ENCODE results near the gene ATP10A.

Gene ATP10A

GRCh38 chr15:25875566-25875965 lies 12.4 kb upstream of the ATP10A start:
- no peak overlapping the region for H3K4me2 ChIP-seq (ENCODE audit: low read depth, low read length)
- H3K27ac ChIP-seq (ENCODE audit: low read length), result no peak overlapping the region
- no peaks in the 10 kb centered on the region for H3K9me2 ChIP-seq (replicated peaks; ENCODE audit: insufficient read depth, low read length)
- no peaks in the 10 kb centered on the region for H4K20me1 ChIP-seq (ENCODE audit: insufficient read depth, low read length)
- DNase-seq, result no peak
- H3K27me3 ChIP-seq (replicated peaks; ENCODE audit: insufficient read depth, low read length), result no peaks in the 10 kb centered on the region
- H3F3A ChIP-seq (ENCODE audit: insufficient read depth, low read length), result no peaks in the 10 kb centered on the region
- no peak for TF ChIP-seq EZH2phosphoT487 (IDR thresholded peaks at IDR 0.05; ENCODE audit: low read length)
- TF ChIP-seq EZH2 (optimal IDR thresholded peaks at IDR 0.05; ENCODE audit: low read depth, low read length), result no peak
- TF ChIP-seq, protein P1, sequence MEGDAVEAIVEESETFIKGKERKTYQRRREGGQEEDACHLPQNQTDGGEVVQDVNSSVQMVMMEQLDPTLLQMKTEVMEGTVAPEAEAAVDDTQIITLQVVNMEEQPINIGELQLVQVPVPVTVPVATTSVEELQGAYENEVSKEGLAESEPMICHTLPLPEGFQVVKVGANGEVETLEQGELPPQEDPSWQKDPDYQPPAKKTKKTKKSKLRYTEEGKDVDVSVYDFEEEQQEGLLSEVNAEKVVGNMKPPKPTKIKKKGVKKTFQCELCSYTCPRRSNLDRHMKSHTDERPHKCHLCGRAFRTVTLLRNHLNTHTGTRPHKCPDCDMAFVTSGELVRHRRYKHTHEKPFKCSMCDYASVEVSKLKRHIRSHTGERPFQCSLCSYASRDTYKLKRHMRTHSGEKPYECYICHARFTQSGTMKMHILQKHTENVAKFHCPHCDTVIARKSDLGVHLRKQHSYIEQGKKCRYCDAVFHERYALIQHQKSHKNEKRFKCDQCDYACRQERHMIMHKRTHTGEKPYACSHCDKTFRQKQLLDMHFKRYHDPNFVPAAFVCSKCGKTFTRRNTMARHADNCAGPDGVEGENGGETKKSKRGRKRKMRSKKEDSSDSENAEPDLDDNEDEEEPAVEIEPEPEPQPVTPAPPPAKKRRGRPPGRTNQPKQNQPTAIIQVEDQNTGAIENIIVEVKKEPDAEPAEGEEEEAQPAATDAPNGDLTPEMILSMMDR (IDR thresholded peaks at IDR 0.05; ENCODE audit: low read length), result no peak
- H3K4me3 ChIP-seq (ENCODE audit: low read length), result no peak overlapping the region
- no peaks in the 10 kb centered on the region for H3K9me3 ChIP-seq (replicated peaks; ENCODE audit: insufficient read depth, low read length)
- no peaks in the 10 kb centered on the region for H3K4me1 ChIP-seq (ENCODE audit: low read length)
- H3K9ac ChIP-seq (ENCODE audit: low read length), result no peak overlapping the region
- no peaks in the 10 kb centered on the region for H3K36me3 ChIP-seq (replicated peaks; ENCODE audit: insufficient read depth, low read length)
- H3K79me2 ChIP-seq (ENCODE audit: low read length), result no peaks in the 10 kb centered on the region
- no peak overlapping the region for H2AFZ ChIP-seq (ENCODE audit: low read length)

DNA sequence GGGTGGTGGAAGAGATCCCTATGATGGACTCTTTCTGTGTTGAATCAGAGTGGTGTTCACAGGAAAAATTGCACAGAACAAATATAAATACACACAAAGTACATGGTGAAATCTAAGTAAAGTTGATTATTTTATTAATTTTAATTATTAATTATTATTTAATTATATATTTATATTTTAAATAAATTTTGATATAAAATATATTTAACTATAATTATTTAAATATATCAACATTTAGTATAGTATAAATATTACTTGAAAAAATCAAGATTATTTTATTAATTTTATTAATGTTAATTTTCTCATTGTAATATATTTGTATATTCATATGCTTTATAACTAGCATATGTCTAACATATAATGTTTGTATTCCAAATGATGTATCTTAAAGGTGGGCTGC lies 11.3 kb upstream of the ATP10A start:
- no peak overlapping the region for H3K9ac ChIP-seq (ENCODE audit: low read length)
- no peaks in the 10 kb centered on the region for H3K79me2 ChIP-seq (ENCODE audit: low read length)
- no peak overlapping the region for H2AFZ ChIP-seq (ENCODE audit: low read length)
- H3K9me2 ChIP-seq (replicated peaks; ENCODE audit: insufficient read depth, low read length), result no peaks in the 10 kb centered on the region
- no peaks in the 10 kb centered on the region for H3K9me3 ChIP-seq (replicated peaks; ENCODE audit: insufficient read depth, low read length)
- H3K27me3 ChIP-seq (replicated peaks; ENCODE audit: insufficient read depth, low read length), result no peaks in the 10 kb centered on the region
- H3K27ac ChIP-seq (ENCODE audit: low read length), result no peak overlapping the region
- TF ChIP-seq, protein P1 (IDR thresholded peaks at IDR 0.05; ENCODE audit: low read length), result no peak
- TF ChIP-seq EZH2phosphoT487 (IDR thresholded peaks at IDR 0.05; ENCODE audit: low read length), result no peak
- no peak for TF ChIP-seq EZH2 (optimal IDR thresholded peaks at IDR 0.05; ENCODE audit: low read depth, low read length)
- no peaks in the 10 kb centered on the region for H3F3A ChIP-seq (ENCODE audit: insufficient read depth, low read length)
- H3K4me1 ChIP-seq (ENCODE audit: low read length), result no peaks in the 10 kb centered on the region
- H3K4me3 ChIP-seq (ENCODE audit: low read length), result no peak overlapping the region
- H3K36me3 ChIP-seq (replicated peaks; ENCODE audit: insufficient read depth, low read length), result no peaks in the 10 kb centered on the region
- H3K4me2 ChIP-seq (ENCODE audit: low read depth, low read length), result no peak overlapping the region
- no peaks in the 10 kb centered on the region for H4K20me1 ChIP-seq (ENCODE audit: insufficient read depth, low read length)
- DNase-seq, result no peak

DNA sequence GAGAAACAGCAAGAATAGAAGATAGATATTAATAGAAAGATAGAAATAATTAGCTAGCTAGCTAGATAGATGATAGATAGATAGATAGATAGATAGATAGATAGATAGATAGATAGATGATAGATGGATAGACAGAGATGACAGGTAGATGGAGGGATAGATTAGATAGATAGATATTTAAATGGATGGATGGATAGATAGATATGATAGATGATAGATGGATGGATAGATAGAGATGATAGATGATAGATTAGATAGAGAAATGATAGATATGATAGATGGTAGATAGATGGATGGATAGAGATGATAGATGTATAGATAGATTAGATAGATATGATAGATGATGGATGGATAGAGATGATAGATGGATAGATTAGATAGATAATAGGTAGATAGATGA lies 8.3 kb upstream of the ATP10A start:
- Histone ChIP-seq H3K9ac (ENCODE audit: low read length) (no peak overlapping the region), H3K36me3 (replicated peaks; ENCODE audit: insufficient read depth, low read length) (no peaks in the 10 kb centered on the region), H3K27ac (ENCODE audit: low read length) (no peak overlapping the region), H3K9me2 (replicated peaks; ENCODE audit: insufficient read depth, low read length) (no peaks in the 10 kb centered on the region), H3K4me2 (ENCODE audit: low read depth, low read length) (no peak overlapping the region), H3F3A (ENCODE audit: insufficient read depth, low read length) (no peaks in the 10 kb centered on the region), H3K79me2 (ENCODE audit: low read length) (no peaks in the 10 kb centered on the region), H3K4me3 (ENCODE audit: low read length) (no peak overlapping the region), H3K9me3 (replicated peaks; ENCODE audit: insufficient read depth, low read length) (no peaks in the 10 kb centered on the region), H2AFZ (ENCODE audit: low read length) (no peak overlapping the region), H4K20me1 (ENCODE audit: insufficient read depth, low read length) (no peaks in the 10 kb centered on the region), H3K27me3 (replicated peaks; ENCODE audit: insufficient read depth, low read length) (no peaks in the 10 kb centered on the region), H3K4me1 (ENCODE audit: low read length) (no peaks in the 10 kb centered on the region)
- TF ChIP-seq, protein P1 (IDR thresholded peaks at IDR 0.05; ENCODE audit: low read length), result no peak
- no peak for TF ChIP-seq EZH2 (optimal IDR thresholded peaks at IDR 0.05; ENCODE audit: low read depth, low read length)
- no peak for TF ChIP-seq EZH2phosphoT487 (IDR thresholded peaks at IDR 0.05; ENCODE audit: low read length)
- no peak for DNase-seq

All from MM.1S (cell line).